HT-29 (cell line): ENCODE data around the gene SEPTIN8. TPM values are rescaled to one million over a fixed set of nuclear protein-coding genes. Genes with fewer than 3 reads are reported as not detected.

Experiments
- DNase-seq: peaks from one replicate; pipeline ENCODE4 v3.0.0-alpha.2; 2015; ENCODE audit warnings: low spot score
- total RNA-seq: library from RNA; depleted of rRNA; stranded (reverse); fragments of >200 nt; shearing (Covaris generic); gene quantifications from 2 replicates; pipeline ENCODE4 v1.2.3, GENCODE V29; 2014; rRNA removed

Gene SEPTIN8
- total RNA-seq, 1 experiment from 2014 or later = 37.7 TPM

- DNase-seq = no peak
These were observed 68.4 kb downstream of the SEPTIN8 start for GRCh38 chr5:132708645-132709044.

- DNase-seq = no peak
These were observed 72.2 kb downstream of the SEPTIN8 start for GRCh38 chr5:132704875-132705274.

Other genes starting within 250 kb of the SEPTIN8 start
- not detected in 2 replicates for gene IL5, start 233.7 kb downstream of the SEPTIN8 start, total RNA-seq
- gene RAD50, start 220.3 kb downstream of the SEPTIN8 start, total RNA-seq = 8.6 and 11.3 TPM in 2 replicates
- not detected in 2 replicates for gene IL13, start 119.1 kb downstream of the SEPTIN8 start, total RNA-seq
- not detected in 2 replicates for gene IL4, start 103.2 kb downstream of the SEPTIN8 start, total RNA-seq
- 3.1 and 4.0 TPM in 2 replicates for gene KIF3A, start 39.7 kb downstream of the SEPTIN8 start, total RNA-seq
- 7.3 and 8.8 TPM in 2 replicates for gene CCNI2, start 29.8 kb downstream of the SEPTIN8 start, total RNA-seq
- 2.9 and 4.6 TPM in 2 replicates for gene SOWAHA, start 36.1 kb upstream of the SEPTIN8 start, total RNA-seq
- 48.0 and 61.2 TPM in 2 replicates for gene SHROOM1, start 53.4 kb upstream of the SEPTIN8 start, total RNA-seq
- 0.05 and 0.26 TPM in 2 replicates for gene GDF9, start 89.2 kb upstream of the SEPTIN8 start, total RNA-seq
- 227 and 266 TPM in 2 replicates for gene UQCRQ, start 89.4 kb upstream of the SEPTIN8 start, total RNA-seq
- 0.64 and 1.5 TPM in 2 replicates for gene LEAP2, start 96.4 kb upstream of the SEPTIN8 start, total RNA-seq
- 11.5 and 16.0 TPM in 2 replicates for gene AFF4, start 186.4 kb upstream of the SEPTIN8 start, total RNA-seq
- 8.5 and 22.9 TPM in 2 replicates for gene ZCCHC10, start 249.3 kb upstream of the SEPTIN8 start, total RNA-seq